HG02943 (cell line): ENCODE data around the gene F12.

Source experiments
- ATAC-seq: cut with Tn5 transposase; IDR thresholded peaks from one replicate; pipeline ENCODE4 v1.9.1; 2021; ENCODE audit warnings: mild to moderate bottlenecking, low read depth, moderate library complexity; ENCODE audit not compliant: unreplicated experiment

Gene F12

GRCh38 chr5:177409043-177409801 lies at the start of gene F12:
Gene F12 (minus strand): TSS chr5:177409564. CDS start chr5:177409527, 37 bp downstream.
- no peak for ATAC-seq

- no peak for ATAC-seq
Observed at GRCh38 chr5:177458912-177459350, 49.6 kb upstream of the F12 start.

- no peak for ATAC-seq
Observed at GRCh38 chr5:177457852-177458681, 48.7 kb upstream of the F12 start.

- peak; percentile 32 for ATAC-seq
Observed at GRCh38 chr5:177456976-177457851, 47.9 kb upstream of the F12 start.

- no peak for ATAC-seq
Observed at GRCh38 chr5:177456591-177456964, 47.2 kb upstream of the F12 start.

- peak; percentile 22 for ATAC-seq
Observed at GRCh38 chr5:177455661-177456590, 46.6 kb upstream of the F12 start.

GRCh38 chr5:177455036-177455660 lies 45.8 kb upstream of the F12 start:
- ATAC-seq = peak; percentile 34

- ATAC-seq = peak; percentile 40
Observed at GRCh38 chr5:177454397-177455035, 45.2 kb upstream of the F12 start.

GRCh38 chr5:177453852-177454396 lies 44.6 kb upstream of the F12 start:
- peak; percentile 2 for ATAC-seq

GRCh38 chr5:177452688-177453638 lies 43.6 kb upstream of the F12 start:
- ATAC-seq = no peak

GRCh38 chr5:177450667-177451424 lies 41.5 kb upstream of the F12 start:
- ATAC-seq = no peak

GRCh38 chr5:177449140-177450061 lies 40.0 kb upstream of the F12 start:
- no peak for ATAC-seq

- ATAC-seq = no peak
Observed at GRCh38 chr5:177448244-177448950, 39.0 kb upstream of the F12 start.

GRCh38 chr5:177447611-177448243 lies 38.4 kb upstream of the F12 start:
- no peak for ATAC-seq
